Central memory CD8-positive, alpha-beta T cell (primary cell): ENCODE data around the gene UBE2Q2.
"Not testable (repeated sequence)": the region's sequence is repeated elsewhere in the genome, so short reads cannot be mapped to it uniquely, and the experiment has no call there.

ENCODE experiments used
- ATAC-seq: fragments of 150-1000 bp; cut with Tn5 transposase; replicated peaks from 2 replicates; pipeline ENCODE4 v1.10.0; 2022; ENCODE audit warnings: mild to moderate bottlenecking, moderate FRiP score, moderate number of reproducible peaks; ENCODE audit not compliant: poor library complexity, severe bottlenecking; ENCODE audit errors: extremely low read depth
- DNase-seq, 2 donors: peaks; one replicate each; pipeline ENCODE4 v3.0.0; 2021; ENCODE audit warnings: low spot score in 2 of 2
- H3K27ac Mint-ChIP-seq: one replicate; pipeline ENCODE4 v1.8.0; 2022; ENCODE audit warnings: low read depth, mild to moderate bottlenecking, moderate library complexity, mixed read lengths
- H3K27me3 Mint-ChIP-seq: one replicate; pipeline ENCODE4 v1.8.0; 2022; ENCODE audit warnings: mixed read lengths
- H3K36me3 Mint-ChIP-seq: one replicate; pipeline ENCODE4 v1.8.0; 2022; ENCODE audit warnings: mild to moderate bottlenecking, moderate library complexity, mixed read lengths; ENCODE audit not compliant: insufficient read depth
- H3K4me1 Mint-ChIP-seq: one replicate; pipeline ENCODE4 v1.8.0; 2022; ENCODE audit warnings: mixed read lengths
- H3K4me3 Mint-ChIP-seq: one replicate; pipeline ENCODE4 v1.8.0; 2022; ENCODE audit warnings: mild to moderate bottlenecking, moderate library complexity, mixed read lengths
- H3K9me3 Mint-ChIP-seq: one replicate; pipeline ENCODE4 v1.8.0; 2022; ENCODE audit warnings: mixed read lengths

Gene UBE2Q2

DNA sequence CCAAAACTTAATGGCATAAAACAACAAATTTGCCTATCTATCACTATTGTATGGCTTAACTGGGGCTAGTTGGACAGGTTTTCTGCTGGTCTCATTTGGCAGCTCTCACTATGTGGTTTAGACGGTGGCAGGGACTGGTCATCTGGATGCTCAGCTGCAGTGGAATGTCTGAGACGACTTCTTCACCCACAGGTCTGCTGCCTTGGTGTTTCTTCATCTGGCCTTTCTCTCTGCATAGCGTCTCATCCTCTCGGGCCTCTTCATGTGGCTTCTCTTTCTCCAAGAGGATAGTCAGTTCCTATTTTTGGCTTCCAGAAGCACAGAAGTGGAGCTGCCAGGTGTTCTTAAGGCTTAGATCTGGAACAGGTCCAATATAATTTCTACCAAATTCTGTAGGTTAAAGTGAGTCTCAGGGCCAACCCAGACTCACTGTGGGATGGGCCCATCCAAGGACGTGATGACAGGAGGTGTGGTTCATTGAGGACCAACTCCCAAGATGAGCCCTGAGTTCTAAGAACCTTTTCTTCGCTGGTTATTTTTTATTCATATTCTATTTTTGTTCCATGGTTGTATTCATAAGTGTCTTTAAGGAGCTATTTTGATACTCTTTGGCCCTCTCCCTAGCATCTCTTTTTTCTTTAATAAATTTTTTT, 18.6 kb downstream of the UBE2Q2 start:
- no peak for DNase-seq
- Mint-ChIP-seq H3K27me3 (no peaks in the 10 kb centered on the region), H3K27ac (no peak overlapping the region), H3K36me3 (peaks cover 24% of the 10 kb centered on the region), H3K4me1 (peaks cover 38% of the 10 kb centered on the region), H3K4me3 (no peak overlapping the region), H3K9me3 (no peaks in the 10 kb centered on the region)
- ATAC-seq: no peak

DNA sequence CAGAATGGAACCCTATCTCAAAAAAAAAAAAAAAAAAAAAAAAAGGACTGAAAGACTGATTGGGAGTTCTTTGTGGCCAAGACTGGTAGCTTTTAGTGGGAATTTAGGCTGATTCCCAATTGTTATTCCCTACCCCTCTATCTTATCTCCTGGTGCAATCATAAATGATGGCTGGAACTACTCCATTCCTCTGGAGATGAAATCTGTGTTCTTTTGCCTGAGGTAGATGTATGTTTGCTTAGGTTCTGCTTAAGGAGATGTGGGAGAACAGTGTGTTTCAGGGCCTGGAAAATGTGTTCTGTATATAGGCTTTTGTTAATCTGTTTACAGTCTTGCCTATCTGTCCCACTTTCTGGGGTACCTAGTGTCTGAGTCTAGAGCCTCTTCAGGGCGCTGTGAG, 19.5 kb downstream of the UBE2Q2 start:
- H3K4me3 Mint-ChIP-seq: no peak overlapping the region
- H3K9me3 Mint-ChIP-seq: no peaks in the 10 kb centered on the region
- H3K36me3 Mint-ChIP-seq: peaks cover 24% of the 10 kb centered on the region
- H3K4me1 Mint-ChIP-seq: peaks cover 44% of the 10 kb centered on the region
- DNase-seq (no peak), ATAC-seq (no peak)
- H3K27me3 Mint-ChIP-seq: no peaks in the 10 kb centered on the region
- H3K27ac Mint-ChIP-seq: no peak overlapping the region

DNA sequence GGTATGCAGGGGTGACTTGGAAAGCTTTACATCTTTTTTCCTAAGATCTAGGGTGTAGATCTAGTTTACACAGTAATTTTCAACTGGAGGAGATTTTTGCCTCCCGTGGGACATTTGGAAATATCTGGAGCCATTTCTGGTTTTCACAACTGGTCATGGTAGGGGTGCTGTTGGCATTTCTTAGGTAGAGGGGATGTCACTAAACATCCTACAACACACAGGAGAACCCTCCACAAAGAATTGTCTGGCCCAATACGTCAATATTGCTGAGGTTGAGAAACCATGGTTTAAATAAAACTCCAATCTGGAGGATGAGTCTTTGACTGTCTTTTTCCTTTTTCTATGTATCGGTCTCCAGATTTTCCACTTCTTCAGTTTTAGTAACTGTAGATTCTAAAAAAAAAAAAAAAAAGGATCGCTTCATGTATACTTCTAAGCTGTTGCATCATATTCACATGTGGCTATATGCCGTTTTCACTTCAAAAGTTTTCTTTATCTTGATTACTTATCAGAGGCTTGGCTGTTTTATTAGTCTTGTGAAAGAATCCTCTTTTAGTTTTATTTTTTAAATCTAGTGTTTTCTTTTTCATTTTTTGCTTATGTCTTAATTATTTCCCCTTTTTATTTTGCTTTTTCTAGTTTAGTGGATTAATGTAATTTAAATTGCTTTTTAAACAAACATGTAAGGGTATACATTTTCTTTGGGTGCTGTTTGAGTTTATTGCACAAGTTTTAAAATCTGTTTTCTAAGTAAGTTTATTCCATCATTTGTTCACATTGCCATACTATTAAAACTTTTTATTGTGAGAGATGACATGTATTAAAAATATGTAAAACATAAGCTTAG, 21.2 kb downstream of the UBE2Q2 start:
- no peak overlapping the region for H3K27ac Mint-ChIP-seq
- H3K4me1 Mint-ChIP-seq: peaks cover 31% of the 10 kb centered on the region
- DNase-seq (no peak), ATAC-seq (no peak)
- H3K36me3 Mint-ChIP-seq: peaks cover 21% of the 10 kb centered on the region
- H3K27me3 Mint-ChIP-seq: no peaks in the 10 kb centered on the region
- no peaks in the 10 kb centered on the region for H3K9me3 Mint-ChIP-seq
- no peak overlapping the region for H3K4me3 Mint-ChIP-seq

DNA sequence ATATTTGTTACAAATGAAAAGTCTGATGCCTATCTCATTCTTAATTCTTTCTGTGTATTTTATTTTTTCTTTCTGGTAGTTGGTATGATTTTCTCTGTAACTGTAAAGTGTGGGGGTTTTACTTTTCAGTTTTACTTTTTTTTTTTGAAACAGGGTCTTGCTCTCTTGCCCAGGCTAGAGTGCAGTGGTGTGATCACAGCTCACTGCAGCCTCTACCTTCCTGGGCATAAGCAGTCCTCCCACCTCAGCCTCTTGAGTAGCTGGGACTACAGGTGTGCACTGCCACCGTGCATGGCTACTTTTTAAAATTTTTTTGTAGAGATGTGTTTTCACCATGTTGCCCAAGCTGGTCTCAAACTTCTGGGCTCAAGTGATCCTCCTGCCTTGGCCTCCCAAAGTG, 22.8 kb downstream of the UBE2Q2 start:
- not testable (repeated sequence) for H3K27me3 Mint-ChIP-seq, H3K4me3 Mint-ChIP-seq, ATAC-seq, H3K9me3 Mint-ChIP-seq, DNase-seq
- Mint-ChIP-seq H3K36me3 (peaks cover 21% of the 10 kb centered on the region), H3K27ac (peak overlapping the region; percentile 70), H3K4me1 (peaks cover 26% of the 10 kb centered on the region)

DNA sequence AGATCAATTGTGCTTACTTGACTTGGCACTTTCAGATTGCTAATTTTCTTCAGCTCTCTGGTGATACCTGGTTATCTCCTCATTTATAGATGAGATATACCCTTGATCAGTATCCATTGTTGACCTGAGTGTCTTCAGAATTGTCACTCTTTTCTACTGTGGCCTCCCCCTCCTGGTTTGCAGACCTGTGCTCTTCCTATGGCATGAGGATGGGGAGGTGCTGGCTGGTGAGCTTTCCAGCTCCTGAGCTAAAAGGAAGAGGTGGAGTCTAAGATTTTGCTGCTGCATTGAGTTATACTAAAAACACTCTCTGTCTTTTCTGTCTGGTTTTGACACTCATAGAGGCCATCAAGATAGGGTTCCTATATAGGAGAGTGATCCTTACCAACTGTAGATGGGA, 23.7 kb downstream of the UBE2Q2 start:
- Mint-ChIP-seq H3K27me3 (no peaks in the 10 kb centered on the region), H3K9me3 (no peaks in the 10 kb centered on the region), H3K4me3 (no peak overlapping the region), H3K4me1 (peaks cover 26% of the 10 kb centered on the region), H3K36me3 (peaks cover 22% of the 10 kb centered on the region), H3K27ac (no peak overlapping the region)
- ATAC-seq (no peak), DNase-seq (no peak)

DNA sequence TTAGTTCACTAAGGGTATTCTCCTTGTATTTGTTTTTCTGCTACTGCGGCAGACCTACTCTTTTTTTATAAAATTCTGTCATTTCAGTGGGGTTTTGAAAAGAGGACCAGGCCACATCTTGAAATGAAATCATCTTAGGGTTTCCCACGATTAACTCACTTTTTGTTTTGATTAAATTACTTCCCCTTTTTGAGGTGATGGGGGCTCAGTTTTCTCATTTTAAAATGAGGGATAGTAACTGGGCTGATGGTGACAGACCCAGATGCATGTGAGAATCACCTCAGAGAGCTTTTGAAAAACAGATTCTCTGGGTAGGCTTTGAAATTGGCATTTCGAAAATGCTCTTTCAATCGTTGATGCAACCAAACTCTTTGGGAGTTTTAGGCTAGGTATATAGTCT, 24.2 kb downstream of the UBE2Q2 start:
- H3K27ac Mint-ChIP-seq: no peak overlapping the region
- H3K4me1 Mint-ChIP-seq: peaks cover 26% of the 10 kb centered on the region
- DNase-seq: no peak
- H3K36me3 Mint-ChIP-seq: peaks cover 22% of the 10 kb centered on the region
- H3K4me3 Mint-ChIP-seq: no peak overlapping the region
- no peaks in the 10 kb centered on the region for H3K9me3 Mint-ChIP-seq
- no peaks in the 10 kb centered on the region for H3K27me3 Mint-ChIP-seq
- no peak for ATAC-seq

DNA sequence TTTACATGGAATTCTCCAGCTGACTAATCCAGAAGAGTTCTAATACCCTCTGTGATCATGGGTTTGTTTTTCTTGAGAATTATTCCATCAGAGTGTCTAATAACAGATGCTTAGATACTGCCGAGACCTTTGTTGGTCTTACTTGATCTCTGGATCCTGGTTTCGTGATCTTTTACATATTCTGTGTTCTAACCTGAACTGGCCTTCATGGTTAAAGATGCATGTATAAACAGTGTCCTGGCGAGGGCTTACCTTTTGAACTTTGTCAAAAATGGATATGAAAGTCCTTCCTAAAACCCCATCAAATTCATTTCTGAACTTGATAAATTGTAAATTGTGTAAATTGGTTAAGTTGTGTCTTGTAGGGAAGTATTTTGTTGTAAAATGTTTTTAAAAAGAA, 24.8 kb downstream of the UBE2Q2 start:
- no peaks in the 10 kb centered on the region for H3K9me3 Mint-ChIP-seq
- ATAC-seq: no peak
- peaks cover 26% of the 10 kb centered on the region for H3K4me1 Mint-ChIP-seq
- peaks cover 21% of the 10 kb centered on the region for H3K36me3 Mint-ChIP-seq
- no peak for DNase-seq
- H3K27ac Mint-ChIP-seq: no peak overlapping the region
- H3K4me3 Mint-ChIP-seq: no peak overlapping the region
- no peaks in the 10 kb centered on the region for H3K27me3 Mint-ChIP-seq

DNA sequence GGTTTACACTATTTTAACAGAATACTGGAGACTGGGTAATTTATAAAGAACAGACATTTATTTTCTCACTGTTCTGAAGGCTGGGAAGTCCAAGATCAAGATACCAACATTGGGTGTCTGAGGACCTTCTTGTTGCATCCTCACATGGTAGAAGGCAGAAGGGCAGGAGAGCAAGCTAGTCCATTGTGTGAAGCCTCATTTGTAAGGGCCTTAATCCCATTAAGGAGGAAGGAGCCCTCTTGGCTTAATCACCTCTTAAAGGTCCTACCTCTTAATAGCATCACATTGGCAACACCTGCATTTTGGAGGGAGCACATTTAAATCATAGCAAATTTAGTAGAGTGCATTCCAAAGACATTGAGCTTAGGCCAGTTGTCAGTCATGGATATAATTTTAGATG, 26.2 kb downstream of the UBE2Q2 start:
- no peak for DNase-seq
- Mint-ChIP-seq H3K27ac (no peak overlapping the region), H3K9me3 (no peaks in the 10 kb centered on the region), H3K4me3 (no peak overlapping the region), H3K36me3 (peaks cover 24% of the 10 kb centered on the region), H3K27me3 (no peaks in the 10 kb centered on the region), H3K4me1 (peaks cover 33% of the 10 kb centered on the region)
- no peak for ATAC-seq

DNA sequence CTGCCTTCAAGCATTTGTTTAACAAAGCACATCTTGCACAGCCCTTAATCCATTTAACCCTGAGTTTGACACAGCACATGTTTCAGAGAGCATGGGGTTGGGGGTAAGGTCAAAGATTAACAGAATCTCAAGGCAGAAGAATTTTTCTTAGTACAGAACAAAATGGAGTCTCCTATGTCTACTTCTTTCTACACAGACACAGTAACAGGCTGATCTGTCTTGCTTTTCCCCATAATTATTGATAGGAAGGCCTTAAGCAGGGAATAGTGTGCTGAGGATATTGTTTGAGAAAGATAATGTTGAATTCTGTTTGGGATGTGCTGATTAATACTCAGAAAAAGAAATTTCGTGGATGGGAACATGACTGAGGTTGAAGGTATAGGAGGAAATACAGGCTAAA, 28.3 kb downstream of the UBE2Q2 start:
- peaks cover 37% of the 10 kb centered on the region for H3K36me3 Mint-ChIP-seq
- not testable (repeated sequence) for H3K27ac Mint-ChIP-seq, H3K4me3 Mint-ChIP-seq, ATAC-seq, H3K9me3 Mint-ChIP-seq, H3K27me3 Mint-ChIP-seq, DNase-seq
- peaks cover 17% of the 10 kb centered on the region for H3K4me1 Mint-ChIP-seq

DNA sequence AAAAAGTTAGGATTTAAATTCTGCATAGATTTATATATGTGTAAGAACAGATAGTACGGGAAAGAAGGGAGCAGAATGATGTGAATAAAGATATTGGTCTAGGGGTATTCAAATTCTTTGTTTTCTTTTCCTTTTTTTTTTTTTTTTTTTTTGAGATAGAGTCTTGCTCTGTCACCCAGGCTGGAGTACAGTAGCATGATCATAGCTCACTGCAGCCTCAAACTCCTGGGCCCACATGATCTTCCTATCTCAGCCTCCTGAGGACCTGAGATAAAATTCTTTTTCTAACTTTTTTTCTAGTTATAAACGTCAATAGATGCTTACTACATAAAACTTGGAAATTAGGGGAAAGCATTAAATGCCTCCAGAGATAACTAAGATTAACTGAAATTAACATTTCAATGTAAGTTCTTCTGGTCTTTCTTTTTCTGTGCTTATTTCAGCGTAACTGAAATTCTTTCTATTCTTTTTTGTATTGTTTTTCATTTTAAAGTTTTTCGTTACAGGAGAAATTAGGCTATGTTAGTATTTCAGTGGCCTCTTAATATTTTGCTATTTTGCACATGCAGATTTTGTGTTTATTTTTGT, 29.2 kb downstream of the UBE2Q2 start:
- Mint-ChIP-seq H3K4me3 (no peak overlapping the region), H3K36me3 (peaks cover 37% of the 10 kb centered on the region), H3K27ac (no peak overlapping the region), H3K9me3 (no peaks in the 10 kb centered on the region), H3K4me1 (peaks cover 8% of the 10 kb centered on the region), H3K27me3 (no peaks in the 10 kb centered on the region)
- DNase-seq (no peak), ATAC-seq (no peak)

DNA sequence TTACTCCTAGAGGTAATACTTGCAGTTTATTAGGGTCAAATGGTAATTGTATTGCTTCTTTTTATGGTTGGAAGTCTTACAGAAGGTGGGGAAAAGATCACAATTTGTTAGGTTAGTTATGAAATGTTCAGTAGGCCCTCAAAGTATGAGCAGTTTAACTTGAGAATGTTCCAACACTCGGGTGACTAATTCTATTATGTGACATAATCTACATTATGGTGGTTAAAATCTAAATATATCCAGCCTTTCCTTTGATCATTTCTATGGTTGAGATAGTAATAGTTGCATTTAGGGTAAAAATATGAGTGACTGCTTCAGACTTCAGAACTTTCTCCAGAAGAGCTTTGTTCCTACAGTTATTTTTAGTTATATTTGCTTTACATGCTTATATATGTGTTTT, 40.8 kb downstream of the UBE2Q2 start:
- ATAC-seq (no peak), DNase-seq (no peak)
- H3K36me3 Mint-ChIP-seq: peaks cover 25% of the 10 kb centered on the region
- H3K27ac Mint-ChIP-seq: no peak overlapping the region
- H3K27me3 Mint-ChIP-seq: no peaks in the 10 kb centered on the region
- H3K4me3 Mint-ChIP-seq: no peak overlapping the region
- no peaks in the 10 kb centered on the region for H3K9me3 Mint-ChIP-seq
- H3K4me1 Mint-ChIP-seq: no peaks in the 10 kb centered on the region

DNA sequence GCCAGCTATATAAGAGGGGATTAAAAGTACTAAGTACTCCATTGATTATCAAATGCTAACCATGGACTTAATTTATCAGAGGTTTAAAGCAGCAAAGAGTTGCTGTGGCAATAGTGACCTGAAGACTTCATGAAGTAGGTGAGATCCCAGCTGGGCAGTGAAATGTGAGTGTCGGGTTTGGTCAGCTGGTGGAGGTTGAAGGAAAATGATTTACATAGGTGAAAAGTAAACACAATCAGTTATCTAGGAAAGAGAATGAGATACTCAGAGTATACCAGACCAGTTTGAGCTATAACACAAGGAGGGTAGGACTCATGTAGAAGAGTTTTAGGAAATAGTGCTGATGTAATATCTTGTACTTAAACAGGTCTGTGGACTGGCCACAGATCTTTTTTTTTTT, 43.9 kb downstream of the UBE2Q2 start:
- Mint-ChIP-seq H3K27me3 (no peaks in the 10 kb centered on the region), H3K4me1 (no peaks in the 10 kb centered on the region), H3K4me3 (no peak overlapping the region), H3K27ac (no peak overlapping the region), H3K36me3 (peaks cover 18% of the 10 kb centered on the region), H3K9me3 (no peaks in the 10 kb centered on the region)
- no peak for ATAC-seq
- DNase-seq: no peak

DNA sequence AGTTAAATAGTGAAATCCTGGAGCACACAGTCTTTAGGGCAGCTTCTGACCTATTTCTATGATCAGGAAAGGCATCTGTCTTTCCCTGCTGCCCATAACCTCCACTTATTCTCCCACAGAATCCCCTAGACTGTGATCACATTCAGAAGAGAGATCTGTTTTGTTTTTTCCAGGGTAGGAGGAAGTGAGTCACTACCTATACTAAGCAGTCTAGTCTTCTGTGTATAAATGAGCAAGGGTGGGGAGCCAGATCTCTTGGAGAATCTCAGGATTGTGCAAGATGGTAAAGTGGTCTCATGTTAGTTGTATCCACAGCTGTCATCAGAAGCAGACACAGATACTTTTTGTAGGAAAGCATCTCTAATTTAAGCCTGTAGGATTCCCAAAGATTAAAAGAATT, 48.6 kb downstream of the UBE2Q2 start:
- no peak for DNase-seq
- no peaks in the 10 kb centered on the region for H3K9me3 Mint-ChIP-seq
- no peak overlapping the region for H3K27ac Mint-ChIP-seq

More for the DNA sequence above, 48.6 kb downstream of the UBE2Q2 start:
- H3K4me3 Mint-ChIP-seq: no peak overlapping the region
- ATAC-seq: no peak
- peaks cover 9% of the 10 kb centered on the region for H3K36me3 Mint-ChIP-seq
- H3K4me1 Mint-ChIP-seq: no peaks in the 10 kb centered on the region
- no peaks in the 10 kb centered on the region for H3K27me3 Mint-ChIP-seq
